Right atrium auricular region (tissue), 2 donors: ENCODE results near the gene LHFPL6. TPM values are rescaled to one million over a fixed set of nuclear protein-coding genes. Genes with fewer than 3 reads are reported as not detected.

ENCODE experiments used
- DNase-seq: peaks from one replicate; pipeline ENCODE4 v3.0.0-alpha.2; 2019; ENCODE audit warnings: low spot score
- H3K27ac ChIP-seq, 2 donors: fragments of 200-600 bp; sonication (generic); 1 replicate in 1 of 2; 2 replicates in 1 of 2; pipeline ENCODE4 v1.5.1; 2016 to 2019
- H3K27me3 ChIP-seq, 2 donors: fragments of 200-600 bp; sonication (generic); one replicate each; pipeline versions ENCODE4 v1.5.1 to v1.6.0; 2017 to 2019
- H3K36me3 ChIP-seq: fragments of 200-600 bp; sonication (generic); one replicate; pipeline ENCODE4 v1.5.1; 2016
- H3K4me1 ChIP-seq, 2 donors: fragments of 200-600 bp; sonication (generic); one replicate each; pipeline versions ENCODE4 v1.5.1 to v1.6.0; 2017 to 2019
- H3K4me3 ChIP-seq, 2 donors: fragments of 200-600 bp; sonication (generic); 1 replicate in 1 of 2; 2 replicates in 1 of 2; pipeline ENCODE4 v1.5.1; 2017 to 2019; ENCODE audit warnings: mild to moderate bottlenecking in 1 of 2, moderate library complexity in 1 of 2
- H3K9me3 ChIP-seq, 2 donors: fragments of 200-600 bp; sonication (generic); one replicate each; pipeline ENCODE4 v1.5.1; 2019
- total RNA-seq, 2 donors: library from RNA; depleted of rRNA; stranded (reverse); fragments of >200 nt; gene quantifications; one replicate each; pipeline ENCODE4 v1.1.0, GENCODE V29; 2016
- TF ChIP-seq, protein P1 (sequence below), 2 donors: fragments of 200-600 bp; sonication (generic); IDR thresholded peaks; one replicate each; pipeline ENCODE4 v1.5.1; 2019; ENCODE audit warnings: antibody characterized with exemption in 2 of 2

LHFPL6 gene
- total RNA-seq, 2 donors from 2014 or later: 39.0 to 57.2 TPM

DNA sequence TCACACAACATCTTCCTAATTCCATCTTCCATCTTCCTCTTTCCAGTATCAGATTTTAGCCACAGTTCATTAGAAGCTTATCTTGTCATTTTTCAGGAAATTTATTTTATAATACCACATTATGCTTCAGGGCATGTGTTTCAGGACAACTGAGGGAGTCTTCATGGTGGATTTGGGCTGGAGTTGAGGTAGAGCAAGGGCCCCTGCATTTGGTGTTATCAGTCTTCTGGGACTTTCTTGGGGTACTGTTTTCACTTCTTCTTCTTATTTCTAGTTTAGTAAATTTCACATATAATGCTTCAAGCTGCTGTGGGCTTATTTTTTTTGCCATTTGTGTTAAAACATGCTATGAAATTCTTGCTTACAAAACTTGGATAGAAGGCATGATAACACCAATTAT, 188.7 kb downstream of the LHFPL6 start:
- Histone ChIP-seq H3K36me3 (no peaks in the 10 kb centered on the region), H3K4me3 (no peak overlapping the region), H3K9me3 (no peaks in the 10 kb centered on the region), H3K27ac (peak overlapping the region; percentile 64 to 71), H3K27me3 (no peaks in the 10 kb centered on the region), H3K4me1 (peaks cover 0 to 67% of the 10 kb centered on the region in 2 donors)
- no peak for DNase-seq
- TF ChIP-seq, protein P1, sequence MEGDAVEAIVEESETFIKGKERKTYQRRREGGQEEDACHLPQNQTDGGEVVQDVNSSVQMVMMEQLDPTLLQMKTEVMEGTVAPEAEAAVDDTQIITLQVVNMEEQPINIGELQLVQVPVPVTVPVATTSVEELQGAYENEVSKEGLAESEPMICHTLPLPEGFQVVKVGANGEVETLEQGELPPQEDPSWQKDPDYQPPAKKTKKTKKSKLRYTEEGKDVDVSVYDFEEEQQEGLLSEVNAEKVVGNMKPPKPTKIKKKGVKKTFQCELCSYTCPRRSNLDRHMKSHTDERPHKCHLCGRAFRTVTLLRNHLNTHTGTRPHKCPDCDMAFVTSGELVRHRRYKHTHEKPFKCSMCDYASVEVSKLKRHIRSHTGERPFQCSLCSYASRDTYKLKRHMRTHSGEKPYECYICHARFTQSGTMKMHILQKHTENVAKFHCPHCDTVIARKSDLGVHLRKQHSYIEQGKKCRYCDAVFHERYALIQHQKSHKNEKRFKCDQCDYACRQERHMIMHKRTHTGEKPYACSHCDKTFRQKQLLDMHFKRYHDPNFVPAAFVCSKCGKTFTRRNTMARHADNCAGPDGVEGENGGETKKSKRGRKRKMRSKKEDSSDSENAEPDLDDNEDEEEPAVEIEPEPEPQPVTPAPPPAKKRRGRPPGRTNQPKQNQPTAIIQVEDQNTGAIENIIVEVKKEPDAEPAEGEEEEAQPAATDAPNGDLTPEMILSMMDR (IDR thresholded peaks at IDR 0.05): no peak

DNA sequence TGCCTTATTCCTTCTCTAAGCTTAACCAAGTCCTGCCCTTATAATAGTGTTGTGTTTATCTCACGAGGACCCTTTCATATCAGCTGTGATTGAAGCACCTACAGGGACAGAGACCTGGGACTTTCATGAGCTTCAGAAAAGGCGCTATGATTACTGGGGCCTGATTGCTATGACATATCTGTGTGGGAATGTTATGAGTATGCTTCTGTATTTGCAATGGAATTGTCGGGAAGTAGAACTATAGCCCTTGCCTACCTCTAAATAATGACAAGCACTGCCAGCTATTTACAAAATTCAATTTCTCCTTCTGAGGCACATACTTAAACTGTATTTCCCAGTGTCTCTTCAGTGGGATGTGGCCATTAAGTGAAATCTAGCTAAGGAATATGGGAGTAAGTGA, 191.5 kb downstream of the LHFPL6 start:
- peaks cover 0 to 63% of the 10 kb centered on the region in 2 donors for H3K4me1 ChIP-seq
- DNase-seq: no peak
- peak overlapping the region; percentile 23 to 35 for H3K27ac ChIP-seq
- H3K4me3 ChIP-seq: no peak overlapping the region
- no peaks in the 10 kb centered on the region for H3K36me3 ChIP-seq
- no peaks in the 10 kb centered on the region for H3K27me3 ChIP-seq
- H3K9me3 ChIP-seq: no peaks in the 10 kb centered on the region
- TF ChIP-seq, protein P1 (IDR thresholded peaks at IDR 0.05): no peak

DNA sequence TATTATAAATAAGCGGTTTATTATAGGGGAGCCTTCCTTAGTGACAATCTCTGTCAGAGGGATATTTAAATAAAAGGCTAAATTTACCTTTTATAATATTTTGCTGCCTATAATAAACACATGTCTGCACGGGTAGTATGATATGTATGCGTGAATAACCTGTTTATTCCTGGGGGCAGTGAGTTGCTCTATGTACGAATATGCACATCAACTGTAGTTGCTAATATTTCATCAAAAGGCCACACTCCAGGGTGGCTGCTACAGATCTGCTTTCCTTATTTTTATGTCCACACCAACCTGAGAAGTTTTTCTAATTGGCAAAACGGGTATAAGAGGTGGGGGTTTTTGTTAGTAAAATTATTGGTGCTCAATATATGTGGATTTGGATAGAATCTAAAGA, 192.0 kb downstream of the LHFPL6 start:
- Histone ChIP-seq H3K36me3 (no peaks in the 10 kb centered on the region), H3K4me1 (peaks cover 0 to 57% of the 10 kb centered on the region in 2 donors), H3K27me3 (no peaks in the 10 kb centered on the region), H3K9me3 (no peaks in the 10 kb centered on the region), H3K27ac (peak overlapping the region; percentile 35 to 40), H3K4me3 (no peak overlapping the region)
- TF ChIP-seq, protein P1 (IDR thresholded peaks at IDR 0.05): no peak
- no peak for DNase-seq

DNA sequence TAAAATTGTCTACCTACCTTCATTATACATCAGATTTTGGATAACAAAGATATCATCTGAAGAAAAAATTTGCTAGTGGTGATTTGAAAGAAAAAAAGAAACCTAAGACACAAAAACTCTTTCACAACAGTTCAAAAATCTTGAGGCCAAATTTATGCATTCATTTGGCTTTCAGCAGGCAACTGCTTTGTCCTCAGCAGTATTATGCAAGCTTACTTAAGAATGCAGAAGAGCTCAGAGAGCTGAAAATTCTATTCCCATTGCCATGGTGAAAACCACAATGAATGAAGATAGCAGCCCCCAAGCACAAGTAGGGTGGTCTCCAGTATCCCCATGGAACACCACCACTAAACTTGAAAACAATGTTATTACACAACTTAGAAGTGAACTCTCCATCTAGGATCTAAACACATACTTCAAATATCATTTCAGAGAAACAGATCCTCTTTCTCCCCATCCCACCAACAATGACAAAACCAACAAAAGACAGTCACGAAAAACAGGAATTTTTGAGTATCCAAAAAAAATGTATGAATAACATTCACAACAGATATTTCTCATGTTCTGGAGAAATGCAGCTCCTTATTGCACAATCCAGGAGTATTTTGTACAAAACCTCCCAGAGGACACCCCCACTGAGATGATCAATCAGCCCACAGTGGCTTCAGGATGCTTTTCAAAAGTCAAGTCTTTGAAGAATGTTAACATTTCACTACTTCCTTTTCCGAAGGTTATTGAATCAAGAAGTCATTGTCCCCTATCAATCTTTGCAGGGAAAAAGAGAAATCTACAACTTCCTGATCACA, 192.7 kb downstream of the LHFPL6 start:
- Histone ChIP-seq H3K36me3 (no peaks in the 10 kb centered on the region), H3K27ac (peak overlapping the region; percentile 35 to 40), H3K27me3 (no peaks in the 10 kb centered on the region), H3K4me3 (no peak overlapping the region), H3K4me1 (peaks cover 0 to 51% of the 10 kb centered on the region in 2 donors), H3K9me3 (no peaks in the 10 kb centered on the region)
- DNase-seq: no peak
- TF ChIP-seq, protein P1 (IDR thresholded peaks at IDR 0.05): no peak

DNA sequence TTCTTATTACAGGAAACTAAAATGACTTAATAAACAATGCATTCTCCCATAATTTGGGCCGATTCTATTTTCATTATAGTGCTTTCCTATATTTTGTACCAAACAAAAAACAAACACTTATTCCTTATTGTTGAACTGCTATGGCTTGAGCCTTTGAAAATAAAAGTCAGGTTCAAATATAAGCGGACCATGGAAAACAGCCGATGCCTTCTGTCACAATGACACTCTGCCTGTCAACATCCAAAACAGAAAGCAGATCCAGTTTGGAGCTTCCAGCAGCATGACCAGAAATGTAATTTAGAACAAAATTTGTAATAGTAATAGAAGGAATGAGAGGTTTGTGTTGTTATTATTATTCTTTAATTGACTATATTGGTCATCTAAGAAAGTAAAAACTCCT, 194.5 kb downstream of the LHFPL6 start:
- Histone ChIP-seq H3K36me3 (no peaks in the 10 kb centered on the region), H3K27me3 (no peaks in the 10 kb centered on the region), H3K4me3 (no peak overlapping the region), H3K27ac (peak overlapping the region in 1 of 2 donors; percentile 22), H3K9me3 (no peaks in the 10 kb centered on the region), H3K4me1 (peaks cover 0 to 41% of the 10 kb centered on the region in 2 donors)
- TF ChIP-seq, protein P1 (IDR thresholded peaks at IDR 0.05): no peak
- no peak for DNase-seq
